ENCODE data around the gene MTCL3.
A peak's percentile ranks its signal among the peaks of the same experiment; 100 is the strongest.

The MTCL3 gene

DNA sequence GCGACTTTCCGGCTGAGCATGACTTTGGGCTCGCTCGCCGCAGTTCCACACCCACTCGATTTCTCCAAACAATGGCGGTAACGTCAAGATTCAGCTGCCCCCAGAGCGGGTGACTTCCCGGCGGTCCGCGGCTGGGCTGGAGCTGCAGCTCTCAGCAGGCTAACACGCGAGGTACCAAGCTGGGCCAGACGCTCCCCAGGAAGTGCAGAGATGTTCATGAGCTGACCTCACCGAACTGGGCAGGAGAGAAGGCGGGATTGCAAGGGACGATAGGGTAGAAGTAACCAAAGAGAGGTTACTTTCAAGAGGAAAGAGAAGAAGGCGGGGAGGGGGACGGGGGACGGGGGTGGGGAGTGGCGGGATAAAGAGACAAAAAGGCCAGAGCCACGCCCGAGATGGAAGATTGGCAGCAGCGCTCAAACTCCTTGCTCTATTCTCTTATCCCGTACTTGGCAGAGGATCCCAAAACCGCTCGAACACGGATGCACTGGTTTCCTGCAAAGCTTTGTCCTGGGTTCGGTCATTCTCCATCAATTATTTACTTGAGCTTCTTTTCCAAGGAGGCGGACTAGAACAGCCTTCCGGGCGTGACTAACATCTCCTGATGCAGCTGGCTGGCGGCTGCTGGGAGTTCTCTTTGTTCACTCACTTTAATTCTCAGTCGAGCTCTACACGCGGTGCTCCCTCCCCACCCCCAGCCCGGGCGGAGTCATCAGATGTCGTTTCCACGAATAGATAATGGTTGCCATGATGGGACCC is at the start of gene MTCL3:
TSS of gene MTCL3 (minus strand) at position 626 of the 759 bp plus-strand sequence.
- Mint-ChIP-seq H3K9me3 (no peaks in the 10 kb centered on the region), H3K27ac (peak within 1 kb of the TSS; percentile 46 to 57), H3K36me3 (peaks cover 9 to 23% of the 10 kb centered on the region in 2 donors)
- DNase-seq (ENCODE audit: low spot score in 2 of 2) (peak; percentile 18 to 61), ATAC-seq (peak in 1 of 2 donors; percentile 10)

DNA sequence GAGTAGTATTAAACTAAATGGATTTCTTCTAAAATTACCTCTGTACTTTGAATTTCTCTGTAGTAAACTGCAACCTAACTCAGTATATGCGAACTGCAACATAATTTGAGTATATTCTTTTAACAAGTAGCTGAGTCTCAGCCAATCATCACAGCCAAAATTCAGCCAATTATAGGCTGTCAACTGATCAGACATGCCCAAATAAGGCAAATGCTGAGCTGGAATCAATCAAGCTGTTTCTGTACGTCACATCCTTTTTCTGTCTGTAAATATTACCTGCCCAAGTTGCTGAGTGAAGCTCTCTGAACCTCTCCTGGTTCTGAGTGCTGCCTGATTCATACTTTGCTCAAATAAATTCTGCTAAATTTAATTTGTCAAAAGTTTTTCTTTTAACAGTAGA is 48.3 kb upstream of the MTCL3 start:
- Mint-ChIP-seq H3K27ac (no peak overlapping the region), H3K9me3 (no peaks in the 10 kb centered on the region), H3K36me3 (no peaks in the 10 kb centered on the region)
- no peak for ATAC-seq
- no peak for DNase-seq (ENCODE audit: low spot score in 2 of 2)

DNA sequence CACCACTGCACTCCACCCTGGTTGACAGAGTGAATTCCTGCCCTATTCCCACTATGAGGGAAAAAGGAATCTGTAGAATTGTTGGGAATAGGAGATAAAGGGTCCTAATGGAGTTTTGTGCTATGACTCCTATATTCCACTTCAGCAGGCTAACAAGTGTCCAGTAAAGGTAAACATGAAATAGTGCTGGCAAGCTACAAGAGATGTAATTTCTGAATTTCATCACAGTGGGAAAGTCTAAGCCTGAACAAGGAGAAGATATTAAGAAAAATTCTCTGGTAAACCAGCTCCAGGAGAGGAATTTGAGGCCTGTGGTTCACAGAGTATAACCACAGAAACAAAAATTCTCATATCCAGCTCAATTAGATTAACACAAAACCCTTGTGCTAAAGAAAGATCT is 47.5 kb upstream of the MTCL3 start:
- no peak for ATAC-seq
- Mint-ChIP-seq H3K9me3 (no peaks in the 10 kb centered on the region), H3K36me3 (no peaks in the 10 kb centered on the region), H3K27ac (no peak overlapping the region)
- DNase-seq (ENCODE audit: low spot score in 2 of 2) = no peak

DNA sequence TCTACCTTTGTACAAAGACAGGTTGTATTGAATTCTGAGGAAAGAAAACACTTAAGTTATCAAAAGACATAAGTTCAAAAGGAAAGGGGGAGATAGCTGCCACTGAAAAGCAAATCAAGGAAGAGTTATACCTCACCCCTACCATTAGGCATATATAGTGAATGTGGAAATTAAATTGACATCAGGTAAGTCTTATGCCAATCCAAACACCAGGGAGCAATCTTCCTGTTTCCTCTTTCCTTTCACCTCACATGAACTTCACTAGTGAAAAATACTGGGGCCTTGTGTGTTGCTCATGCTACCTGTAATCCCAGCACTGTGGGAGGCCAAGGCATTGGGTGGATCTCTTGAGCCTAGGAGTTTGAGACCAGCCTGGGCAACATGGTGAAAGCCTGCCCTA is 47.0 kb upstream of the MTCL3 start:
- DNase-seq (ENCODE audit: low spot score in 2 of 2) (no peak), ATAC-seq (no peak)
- no peaks in the 10 kb centered on the region for H3K36me3 Mint-ChIP-seq
- no peak overlapping the region for H3K27ac Mint-ChIP-seq
- H3K9me3 Mint-ChIP-seq = no peaks in the 10 kb centered on the region

DNA sequence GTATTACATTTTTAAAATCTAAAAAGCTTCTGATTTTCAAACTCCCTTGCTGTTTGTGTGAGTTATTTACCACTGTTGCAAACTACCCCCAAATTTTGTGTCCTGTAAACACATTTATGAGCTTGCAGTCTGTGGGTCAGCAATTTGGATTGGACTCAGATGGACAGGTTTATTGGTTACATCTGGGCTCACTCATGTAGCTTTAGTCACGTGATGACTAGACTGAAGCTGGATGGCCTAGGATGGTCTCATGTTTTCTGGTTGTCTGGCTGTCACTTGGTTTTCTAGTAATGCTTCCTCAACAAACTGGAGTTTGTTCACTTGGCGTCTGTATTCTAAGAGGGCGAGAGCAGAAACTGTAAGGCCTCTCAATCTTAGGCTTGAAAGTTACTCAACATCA is 45.6 kb upstream of the MTCL3 start:
- Mint-ChIP-seq H3K36me3 (no peaks in the 10 kb centered on the region), H3K9me3 (no peaks in the 10 kb centered on the region), H3K27ac (no peak overlapping the region)
- ATAC-seq = peak in 1 of 2 donors; percentile 32
- DNase-seq (ENCODE audit: low spot score in 2 of 2) = no peak

DNA sequence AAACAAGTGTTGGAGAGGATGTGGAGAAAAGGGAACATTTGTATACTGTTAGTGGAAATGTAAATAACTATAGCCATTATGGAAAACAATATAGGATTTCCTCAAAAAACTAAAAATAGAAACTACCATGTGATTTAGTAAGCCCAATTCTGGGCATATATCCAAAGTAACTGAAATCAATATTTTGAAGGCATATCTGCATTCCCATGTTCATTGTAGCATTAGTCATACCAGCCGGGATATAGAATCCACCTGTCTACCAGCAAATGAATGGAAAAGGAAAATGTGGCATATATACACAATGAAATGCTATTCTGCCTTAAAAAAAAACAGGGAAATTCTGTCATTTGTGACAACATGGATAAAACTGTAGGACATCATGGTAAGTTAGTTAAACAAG is 42.5 kb upstream of the MTCL3 start:
- H3K9me3 Mint-ChIP-seq = no peaks in the 10 kb centered on the region
- ATAC-seq (no peak), DNase-seq (ENCODE audit: low spot score in 2 of 2) (no peak)
- no peaks in the 10 kb centered on the region for H3K36me3 Mint-ChIP-seq
- no peak overlapping the region for H3K27ac Mint-ChIP-seq

DNA sequence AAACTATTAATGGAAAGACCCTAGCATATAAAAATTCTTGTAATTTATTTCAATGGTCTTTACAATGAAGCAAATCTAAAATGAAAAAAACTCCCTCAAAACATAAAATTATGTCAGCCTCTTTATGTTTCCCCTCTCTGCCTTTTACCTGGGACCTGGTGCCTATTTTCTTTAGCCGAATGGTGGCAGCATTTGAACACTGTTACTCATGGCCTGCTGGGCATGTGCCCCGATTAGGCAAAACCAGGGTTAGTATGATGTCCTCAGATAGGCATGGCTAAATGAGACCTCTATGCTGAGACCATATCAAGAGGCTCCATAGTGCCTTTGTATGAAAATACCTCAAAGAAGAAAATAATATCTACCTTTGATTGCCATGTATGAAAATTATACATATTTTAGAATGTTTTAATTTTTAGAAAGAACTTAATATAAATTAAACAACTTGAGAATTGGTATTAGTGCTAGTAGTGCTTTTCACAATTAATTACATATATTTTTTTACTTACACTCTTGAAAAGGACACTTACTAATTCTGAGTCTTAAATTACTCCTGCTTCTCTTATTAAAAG is 35.4 kb upstream of the MTCL3 start:
- DNase-seq (ENCODE audit: low spot score in 2 of 2) (peak in 1 of 2 donors; percentile 14), ATAC-seq (peak in 1 of 2 donors; percentile 51)
- Mint-ChIP-seq H3K36me3 (no peaks in the 10 kb centered on the region), H3K9me3 (no peaks in the 10 kb centered on the region), H3K27ac (no peak overlapping the region)

DNA sequence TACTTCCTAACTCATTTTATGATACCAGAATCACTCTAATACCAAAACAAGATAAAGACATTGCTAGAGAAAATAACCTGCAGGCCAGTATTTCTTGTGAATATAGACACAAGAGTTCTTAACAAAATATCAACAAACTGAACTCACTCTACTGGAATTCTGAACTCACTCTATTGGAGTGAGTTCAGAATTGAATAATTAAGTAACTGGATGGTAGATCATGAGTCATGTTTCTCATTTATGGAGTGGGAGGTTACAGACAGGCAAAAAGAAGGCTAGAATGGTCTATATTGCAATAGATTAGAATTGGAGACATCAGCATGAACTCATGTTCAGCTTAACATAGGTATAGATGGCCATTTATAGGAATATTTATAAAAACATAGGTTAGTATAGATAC is 31.3 kb upstream of the MTCL3 start:
- Mint-ChIP-seq H3K36me3 (no peaks in the 10 kb centered on the region), H3K27ac (no peak overlapping the region), H3K9me3 (no peaks in the 10 kb centered on the region)

DNA sequence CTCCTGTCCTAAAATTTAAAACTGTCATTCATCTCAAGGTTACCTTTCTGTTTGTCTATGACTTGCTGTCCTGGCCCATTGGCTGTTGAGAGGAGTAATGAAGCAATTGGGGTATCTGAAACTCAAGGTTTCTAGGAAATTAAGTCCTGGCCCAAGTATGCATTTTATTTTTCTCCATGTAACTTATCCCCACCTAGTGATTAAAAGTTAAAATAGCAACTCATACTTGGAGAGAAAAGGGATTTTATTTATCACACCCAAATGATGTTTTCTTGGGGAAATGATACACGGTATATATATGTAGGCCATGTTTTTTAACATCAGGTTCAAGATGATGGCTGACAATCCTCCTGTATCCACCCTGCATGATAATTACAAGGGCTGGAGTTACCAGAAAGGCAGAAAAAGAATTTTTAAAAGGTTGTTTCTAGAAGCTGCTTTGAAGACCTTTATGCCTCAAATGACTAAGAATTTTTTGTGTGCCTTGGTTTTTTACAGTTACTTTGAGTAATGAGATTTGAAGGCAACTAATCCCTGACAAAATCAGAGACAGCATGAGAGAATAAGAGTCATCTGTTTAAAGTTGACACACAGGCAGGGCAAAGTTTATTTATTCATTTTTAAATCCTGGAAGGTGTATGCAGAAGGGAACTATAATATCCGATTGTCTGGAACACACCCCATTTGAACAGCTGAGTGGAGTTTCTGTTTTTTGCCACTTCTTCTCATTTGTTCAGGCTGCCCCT is 28.9 kb upstream of the MTCL3 start:
- Mint-ChIP-seq H3K36me3 (no peaks in the 10 kb centered on the region), H3K27ac (no peak overlapping the region)
- no peak for ATAC-seq

More for the DNA sequence above, 31.3 kb upstream of the MTCL3 start:
- DNase-seq (ENCODE audit: low spot score in 2 of 2) (no peak), ATAC-seq (no peak)

DNA sequence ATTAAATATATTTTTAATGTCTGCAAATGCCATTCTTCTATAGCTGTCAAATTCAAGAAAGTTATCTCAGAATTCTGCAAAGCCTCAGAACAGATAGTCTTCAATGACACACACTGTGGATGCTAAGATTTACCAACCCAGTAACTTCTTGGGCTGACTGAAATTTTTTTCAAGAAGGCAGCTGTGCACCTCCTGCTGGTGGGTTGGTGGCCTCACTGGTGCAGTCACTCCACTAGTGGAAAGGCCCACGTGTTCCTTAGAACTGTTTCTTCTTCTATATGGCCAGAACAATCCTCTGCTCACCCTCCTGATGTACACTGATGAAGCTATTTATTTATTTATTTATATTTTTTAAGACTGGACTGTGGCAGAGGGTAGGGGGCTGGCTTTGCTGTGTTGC is 28.1 kb upstream of the MTCL3 start:
- no peaks in the 10 kb centered on the region for H3K36me3 Mint-ChIP-seq
- DNase-seq (ENCODE audit: low spot score in 2 of 2) (no peak), ATAC-seq (peak in 1 of 2 donors; percentile 22)
- no peaks in the 10 kb centered on the region for H3K9me3 Mint-ChIP-seq
- H3K27ac Mint-ChIP-seq = no peak overlapping the region

More for the DNA sequence above, 28.9 kb upstream of the MTCL3 start:
- no peaks in the 10 kb centered on the region for H3K9me3 Mint-ChIP-seq
- DNase-seq (ENCODE audit: low spot score in 2 of 2) = no peak

DNA sequence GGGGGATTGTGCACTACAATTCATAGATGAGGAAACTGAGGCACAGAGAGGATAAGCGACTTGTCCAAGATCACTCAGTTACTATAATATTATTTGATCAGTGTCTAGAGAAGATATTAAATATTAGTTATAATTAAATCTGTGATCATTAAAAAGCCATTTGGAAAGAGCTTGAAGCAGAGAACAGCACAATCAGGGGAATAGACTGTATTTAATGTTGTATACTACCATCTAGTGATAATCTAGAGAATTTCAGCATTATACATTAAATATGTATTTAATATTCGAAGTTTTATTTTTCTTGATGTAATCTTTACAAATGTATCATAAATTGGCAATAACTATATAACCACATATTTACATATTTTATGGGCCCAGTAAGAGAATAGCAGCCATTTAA is 20.1 kb upstream of the MTCL3 start:
- H3K9me3 Mint-ChIP-seq = no peaks in the 10 kb centered on the region
- no peak for DNase-seq (ENCODE audit: low spot score in 2 of 2)

DNA sequence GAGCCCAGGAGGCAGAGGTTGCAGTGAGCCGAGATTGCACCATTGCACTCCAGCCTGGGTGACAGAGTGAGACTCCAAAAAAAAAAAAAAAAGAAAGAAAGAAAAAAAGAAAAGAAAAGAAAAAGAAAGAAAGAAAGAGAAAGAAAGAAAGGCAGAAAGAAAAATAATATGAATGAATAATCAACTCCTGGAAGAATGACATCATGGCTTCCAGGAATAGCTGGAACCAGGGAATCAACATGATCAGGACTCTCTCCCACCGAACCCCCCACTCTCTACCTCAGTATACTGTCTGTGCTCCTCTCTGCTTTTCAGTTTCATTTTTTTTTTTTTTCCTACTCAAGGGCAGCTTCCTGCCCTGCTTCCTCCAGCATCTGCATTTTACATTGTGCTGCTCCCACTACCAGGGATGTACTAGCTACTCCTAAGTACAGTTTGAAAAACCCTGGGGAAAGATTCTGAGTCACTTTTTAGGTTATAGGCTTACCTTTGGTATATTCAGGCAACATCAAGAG is 19.7 kb upstream of the MTCL3 start:
- Mint-ChIP-seq H3K27ac (no peak overlapping the region), H3K9me3 (no peaks in the 10 kb centered on the region), H3K36me3 (no peaks in the 10 kb centered on the region)
- DNase-seq (ENCODE audit: low spot score in 2 of 2) (no peak), ATAC-seq (peak in 1 of 2 donors; percentile 34)

More for the DNA sequence above, 20.1 kb upstream of the MTCL3 start:
- no peaks in the 10 kb centered on the region for H3K36me3 Mint-ChIP-seq
- peak in 1 of 2 donors; percentile 47 for ATAC-seq
- no peak overlapping the region for H3K27ac Mint-ChIP-seq

DNA sequence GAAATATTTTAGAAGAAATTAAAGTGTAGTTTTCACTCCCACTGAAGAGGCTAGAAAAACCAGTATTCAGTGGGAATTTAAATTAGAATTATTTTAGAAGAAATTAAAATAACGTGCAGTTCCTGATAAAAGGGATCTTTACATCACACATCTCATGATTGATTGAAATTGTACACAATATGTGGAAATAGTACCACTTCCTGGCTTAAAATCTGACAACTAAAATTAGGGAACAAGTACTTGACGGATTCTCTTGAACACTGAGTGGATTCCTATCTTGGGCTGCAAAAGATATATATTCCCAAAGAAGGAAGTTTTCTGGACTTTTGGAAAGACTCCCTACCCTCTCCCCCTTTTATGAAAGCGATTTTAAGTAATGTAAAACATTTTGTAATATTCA is 14.6 kb upstream of the MTCL3 start:
- DNase-seq (ENCODE audit: low spot score in 2 of 2) (no peak), ATAC-seq (no peak)
- Mint-ChIP-seq H3K27ac (no peak overlapping the region), H3K36me3 (no peaks in the 10 kb centered on the region), H3K9me3 (no peaks in the 10 kb centered on the region)

DNA sequence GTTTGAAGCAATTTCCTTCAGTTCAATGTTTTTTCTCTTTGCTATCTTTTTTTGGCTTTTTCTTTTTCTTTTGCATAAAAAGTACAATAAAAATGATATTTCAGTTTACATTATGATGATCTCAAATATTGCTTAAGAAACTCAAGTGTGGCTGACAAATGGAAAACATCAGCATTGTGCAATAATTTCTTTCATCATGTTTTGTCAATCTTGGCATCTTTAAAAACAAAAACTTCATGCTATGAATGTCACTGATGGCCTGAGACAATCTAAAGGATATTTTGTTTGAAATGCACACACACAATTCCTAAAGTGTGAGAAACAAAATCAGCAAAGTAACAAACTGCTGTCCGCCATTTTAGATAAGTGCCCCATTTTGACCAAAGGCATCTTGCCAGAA is 13.9 kb upstream of the MTCL3 start:
- no peak for ATAC-seq
- Mint-ChIP-seq H3K36me3 (no peaks in the 10 kb centered on the region), H3K9me3 (no peaks in the 10 kb centered on the region), H3K27ac (no peak overlapping the region)
- no peak for DNase-seq (ENCODE audit: low spot score in 2 of 2)

DNA sequence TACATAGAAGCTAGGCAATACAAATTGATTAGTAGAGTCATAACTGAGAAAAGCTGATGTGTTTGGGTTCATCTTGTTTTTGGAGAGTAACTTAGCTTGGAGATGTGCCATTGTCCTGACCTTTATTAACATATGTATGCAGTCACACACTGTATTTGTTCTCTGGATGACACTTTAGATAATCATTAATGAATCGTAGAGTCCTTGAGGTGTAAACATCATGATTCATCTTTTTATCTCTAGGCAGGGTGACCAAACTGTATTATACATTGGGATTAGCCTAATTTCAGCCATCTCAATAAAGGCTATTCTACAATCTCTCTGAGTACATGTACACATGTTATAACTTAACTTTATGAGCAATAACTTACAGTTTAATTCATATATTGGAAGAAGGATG is 3.6 kb upstream of the MTCL3 start:
- no peak for DNase-seq (ENCODE audit: low spot score in 2 of 2)
- H3K27ac Mint-ChIP-seq = no peak overlapping the region
- H3K36me3 Mint-ChIP-seq = peaks cover 0 to 11% of the 10 kb centered on the region in 2 donors
- no peaks in the 10 kb centered on the region for H3K9me3 Mint-ChIP-seq
- no peak for ATAC-seq

DNA sequence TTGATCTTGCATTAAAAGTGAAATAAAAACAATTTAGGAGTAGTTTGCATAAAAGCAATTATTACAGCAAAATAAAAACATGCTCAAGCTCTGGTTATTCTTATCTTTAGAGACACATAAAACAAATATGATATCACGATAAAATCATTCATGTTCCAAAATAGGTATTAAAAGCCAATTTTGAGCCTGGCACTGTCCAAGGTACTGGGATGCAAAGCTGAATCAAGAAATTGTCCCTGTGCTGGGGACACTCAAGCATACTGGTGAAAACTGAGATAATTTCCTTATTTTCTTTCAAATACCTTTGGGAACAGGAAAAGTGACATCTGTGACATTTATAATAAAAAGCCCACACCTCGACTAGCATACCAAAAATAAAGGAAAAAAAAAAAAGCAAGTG is 931 bp upstream of the MTCL3 start:
- Mint-ChIP-seq H3K36me3 (peaks cover 3 to 17% of the 10 kb centered on the region in 2 donors), H3K27ac (no peak overlapping the region)
- no peak for ATAC-seq

DNA sequence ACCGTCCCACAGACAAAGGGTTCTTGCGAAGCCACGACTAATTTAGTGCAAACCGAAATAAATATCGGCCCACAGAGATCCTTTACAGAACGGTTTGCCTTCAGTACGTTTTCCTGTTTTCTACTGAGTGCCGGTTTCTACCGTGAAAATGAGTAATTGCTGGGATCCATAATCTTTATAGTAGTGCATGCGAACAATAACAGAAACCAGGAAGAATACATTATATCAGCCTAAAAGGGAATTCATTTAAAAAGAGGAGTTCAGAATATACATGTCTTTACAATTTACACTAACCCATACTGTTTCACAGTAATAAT is 292 bp upstream of the MTCL3 start:
- ATAC-seq (no peak), DNase-seq (ENCODE audit: low spot score in 2 of 2) (no peak)
- no peak overlapping the region for H3K27ac Mint-ChIP-seq

More for the DNA sequence above, 931 bp upstream of the MTCL3 start:
- no peaks in the 10 kb centered on the region for H3K9me3 Mint-ChIP-seq
- DNase-seq (ENCODE audit: low spot score in 2 of 2) = no peak

More for the DNA sequence above, 292 bp upstream of the MTCL3 start:
- no peaks in the 10 kb centered on the region for H3K9me3 Mint-ChIP-seq
- peaks cover 9 to 23% of the 10 kb centered on the region in 2 donors for H3K36me3 Mint-ChIP-seq

All from activated naive CD4-positive, alpha-beta T cell treated with anti-CD3 and anti-CD28 coated beads, Interleukin-2, amount 50 U/mL, for 72 hours (primary cell).